ENCODE results near the gene GATB. TPM values are rescaled to one million over a fixed set of nuclear protein-coding genes. Genes with fewer than 3 reads are reported as not detected.

The GATB gene
- total RNA-seq, 4 donors from 2014 or later: 19.6 to 28.9 (median 23.8) TPM

DNA sequence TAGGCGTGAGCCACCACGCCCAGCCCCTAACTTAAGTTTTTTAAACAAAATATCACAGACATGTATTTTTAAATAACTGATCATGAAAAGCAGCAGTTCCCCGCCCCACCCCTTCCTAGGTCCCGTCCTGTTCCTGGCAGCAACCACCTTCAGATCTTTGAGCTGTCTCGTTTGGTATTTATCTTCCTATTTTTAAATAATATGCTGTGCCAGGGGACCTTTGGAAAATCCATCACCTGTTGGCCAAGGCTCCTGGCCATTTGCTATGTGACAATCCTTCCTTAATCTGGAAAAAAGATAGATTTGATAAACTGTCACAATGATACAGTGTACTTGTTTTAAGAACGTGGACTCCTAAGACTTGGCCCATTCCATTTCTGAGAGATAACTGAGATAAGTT is 10.7 kb downstream of the GATB start:
- Histone ChIP-seq H3K4me3 (no peak overlapping the region), H3K27ac (no peak overlapping the region), H3K36me3 (peaks cover 0 to 9% (median 0%) of the 10 kb centered on the region in 3 donors), H3K9me3 (no peaks in the 10 kb centered on the region), H3K27me3 (no peaks in the 10 kb centered on the region), H3K4me1 (no peaks in the 10 kb centered on the region)
- DNase-seq: no peak
- TF ChIP-seq POLR2A (IDR thresholded peaks at IDR 0.05): no peak
- TF ChIP-seq, protein P1, sequence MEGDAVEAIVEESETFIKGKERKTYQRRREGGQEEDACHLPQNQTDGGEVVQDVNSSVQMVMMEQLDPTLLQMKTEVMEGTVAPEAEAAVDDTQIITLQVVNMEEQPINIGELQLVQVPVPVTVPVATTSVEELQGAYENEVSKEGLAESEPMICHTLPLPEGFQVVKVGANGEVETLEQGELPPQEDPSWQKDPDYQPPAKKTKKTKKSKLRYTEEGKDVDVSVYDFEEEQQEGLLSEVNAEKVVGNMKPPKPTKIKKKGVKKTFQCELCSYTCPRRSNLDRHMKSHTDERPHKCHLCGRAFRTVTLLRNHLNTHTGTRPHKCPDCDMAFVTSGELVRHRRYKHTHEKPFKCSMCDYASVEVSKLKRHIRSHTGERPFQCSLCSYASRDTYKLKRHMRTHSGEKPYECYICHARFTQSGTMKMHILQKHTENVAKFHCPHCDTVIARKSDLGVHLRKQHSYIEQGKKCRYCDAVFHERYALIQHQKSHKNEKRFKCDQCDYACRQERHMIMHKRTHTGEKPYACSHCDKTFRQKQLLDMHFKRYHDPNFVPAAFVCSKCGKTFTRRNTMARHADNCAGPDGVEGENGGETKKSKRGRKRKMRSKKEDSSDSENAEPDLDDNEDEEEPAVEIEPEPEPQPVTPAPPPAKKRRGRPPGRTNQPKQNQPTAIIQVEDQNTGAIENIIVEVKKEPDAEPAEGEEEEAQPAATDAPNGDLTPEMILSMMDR (IDR thresholded peaks at IDR 0.05): no peak

DNA sequence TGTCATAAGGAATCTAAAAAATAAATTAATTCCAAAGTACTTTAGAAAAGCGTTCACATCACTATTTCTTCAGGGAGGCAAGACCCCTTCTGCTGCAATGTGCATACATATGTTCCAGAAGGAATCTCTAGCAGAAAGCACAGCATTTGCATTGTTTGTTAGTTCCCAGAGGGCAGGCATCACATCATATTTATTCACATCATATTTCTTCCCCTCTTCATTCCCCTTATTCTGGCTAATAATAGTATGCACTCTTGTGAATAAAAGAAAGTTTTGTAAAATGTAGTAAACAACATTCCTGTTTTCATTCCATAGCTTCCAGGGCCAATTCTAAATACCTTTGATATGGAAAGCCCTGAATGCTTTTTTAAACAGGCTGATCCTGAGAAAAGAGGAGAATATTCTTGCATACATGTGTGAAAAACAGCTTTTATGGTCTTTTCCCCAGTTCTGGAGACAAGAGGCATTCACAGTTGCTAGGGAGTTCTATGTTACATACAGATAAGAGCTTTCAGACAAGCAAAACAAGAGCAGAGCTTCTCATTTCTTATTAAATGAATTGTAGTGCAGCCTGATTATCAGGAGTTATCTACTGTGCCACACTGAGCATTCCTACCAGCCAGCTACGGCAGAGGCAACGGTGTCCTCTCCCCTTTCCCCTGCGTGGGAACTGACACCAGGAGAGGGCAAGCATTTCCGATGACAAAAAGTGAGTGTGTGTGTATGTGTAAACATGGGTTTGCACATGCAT is 15.2 kb downstream of the GATB start:
- no peak for TF ChIP-seq POLR2A (IDR thresholded peaks at IDR 0.05)
- TF ChIP-seq, protein P1 (IDR thresholded peaks at IDR 0.05): no peak
- H3K4me3 ChIP-seq: no peak overlapping the region
- H3K27ac ChIP-seq: no peak overlapping the region
- DNase-seq: no peak
- H3K27me3 ChIP-seq: no peaks in the 10 kb centered on the region
- no peaks in the 10 kb centered on the region for H3K36me3 ChIP-seq
- no peaks in the 10 kb centered on the region for H3K4me1 ChIP-seq
- H3K9me3 ChIP-seq: no peaks in the 10 kb centered on the region

DNA sequence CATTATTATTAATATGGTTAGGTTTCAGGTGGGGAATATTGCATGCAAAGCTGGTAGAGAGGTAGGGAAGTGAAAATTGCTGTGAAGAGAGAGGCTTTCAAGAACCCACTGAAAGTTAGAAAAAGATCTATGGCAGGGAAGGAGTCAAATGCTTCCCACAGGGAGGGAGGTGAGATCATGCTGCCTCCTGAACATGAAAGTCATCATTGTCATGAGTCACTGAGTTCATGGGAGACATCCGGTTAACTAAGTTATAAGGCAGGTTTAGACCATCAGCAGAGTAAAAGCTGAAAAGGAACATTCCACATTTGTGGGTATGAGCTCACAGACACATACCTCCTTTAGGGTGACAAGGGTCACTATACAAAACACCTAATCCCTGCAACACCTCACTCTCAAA is 16.2 kb downstream of the GATB start:
- H3K36me3 ChIP-seq: no peaks in the 10 kb centered on the region
- no peaks in the 10 kb centered on the region for H3K4me1 ChIP-seq
- DNase-seq: no peak
- no peaks in the 10 kb centered on the region for H3K27me3 ChIP-seq
- H3K27ac ChIP-seq: no peak overlapping the region
- H3K4me3 ChIP-seq: no peak overlapping the region
- TF ChIP-seq POLR2A (IDR thresholded peaks at IDR 0.05): no peak
- TF ChIP-seq, protein P1 (IDR thresholded peaks at IDR 0.05): no peak
- H3K9me3 ChIP-seq: no peaks in the 10 kb centered on the region

DNA sequence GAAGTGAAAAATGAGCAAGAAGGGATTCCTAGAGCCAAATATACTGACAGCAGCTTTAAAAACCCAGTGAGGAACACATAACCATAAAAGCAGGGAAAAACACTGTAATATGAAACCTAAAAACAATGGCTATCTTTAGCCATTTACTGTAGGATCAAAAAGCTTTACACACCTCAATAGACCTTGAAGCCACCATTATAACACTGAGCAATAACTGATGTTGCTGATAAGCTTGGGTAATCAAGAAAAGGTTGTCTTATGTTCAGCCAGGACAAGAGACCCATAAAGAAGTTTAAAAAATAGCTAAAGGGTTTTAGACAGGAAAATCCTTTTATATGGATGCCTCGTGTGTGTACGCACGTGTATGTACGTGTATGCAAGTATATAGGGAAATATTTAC is 16.9 kb downstream of the GATB start:
- Histone ChIP-seq H3K9me3 (no peaks in the 10 kb centered on the region), H3K4me1 (no peaks in the 10 kb centered on the region), H3K27me3 (no peaks in the 10 kb centered on the region), H3K4me3 (no peak overlapping the region), H3K27ac (no peak overlapping the region), H3K36me3 (no peaks in the 10 kb centered on the region)
- TF ChIP-seq POLR2A (IDR thresholded peaks at IDR 0.05): no peak
- TF ChIP-seq, protein P1 (IDR thresholded peaks at IDR 0.05): no peak
- no peak for DNase-seq

DNA sequence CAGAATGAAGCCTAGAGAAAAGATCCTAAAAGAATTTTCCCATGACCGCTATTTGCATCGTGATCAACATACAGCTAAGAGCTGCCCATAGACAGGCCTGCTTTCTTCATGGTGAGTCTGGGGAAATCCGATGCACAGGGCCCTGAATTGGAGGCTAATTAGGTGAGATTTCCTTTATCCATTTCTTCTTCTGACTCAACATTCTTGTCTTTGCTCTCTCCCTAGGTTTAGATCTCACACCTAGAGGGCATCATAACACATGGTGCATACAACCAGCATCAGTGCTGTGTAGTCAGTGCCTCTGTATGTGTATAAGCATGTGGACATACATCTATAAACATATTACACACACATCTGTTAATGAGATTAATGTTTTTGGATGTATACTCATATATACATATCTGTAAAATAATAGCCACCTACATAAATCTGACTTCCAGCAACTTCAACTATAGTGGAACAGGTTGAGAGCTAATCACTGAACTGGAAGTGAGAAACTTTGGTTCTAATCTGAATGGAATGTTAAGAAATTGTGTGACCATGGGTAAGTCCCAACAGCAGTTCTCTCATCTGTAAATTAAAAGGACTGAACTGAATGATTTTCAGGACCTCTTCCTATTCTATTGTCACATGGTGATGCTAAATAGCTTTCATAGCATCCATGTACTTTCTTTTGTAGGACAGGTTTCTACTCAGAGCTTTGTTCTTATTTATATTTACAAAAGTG is 17.5 kb downstream of the GATB start:
- TF ChIP-seq POLR2A (IDR thresholded peaks at IDR 0.05): no peak
- TF ChIP-seq, protein P1 (IDR thresholded peaks at IDR 0.05): no peak
- no peak for DNase-seq
- Histone ChIP-seq H3K9me3 (no peaks in the 10 kb centered on the region), H3K27me3 (no peaks in the 10 kb centered on the region), H3K27ac (no peak overlapping the region), H3K4me1 (no peaks in the 10 kb centered on the region), H3K4me3 (no peak overlapping the region), H3K36me3 (no peaks in the 10 kb centered on the region)

Data from Peyer's patch (tissue), 4 donors.